HL-60 (cell line): ENCODE data around the gene SMYD1.

Source experiments
- CTCF ChIP-seq: IDR thresholded peaks from one replicate; pipeline ENCODE4 v1.5.1; 2011; ENCODE audit warnings: low read length, control low read depth, inconsistent platforms; ENCODE audit not compliant: insufficient read depth
- POLR2AphosphoS5 ChIP-seq: IDR thresholded peaks from 2 replicates; pipeline ENCODE4 v1.6.1; 2012; ENCODE audit warnings: low read depth

- no peak for TF ChIP-seq CTCF
- TF ChIP-seq POLR2AphosphoS5 = no peak
Measured at GRCh38 chr2:88088999-88089398, 21.4 kb downstream of the SMYD1 start.
